Natural killer cell treated with Interleukin-12 subunit alpha and Interleukin-12 subunit beta and Interleukin-15 and Interleukin-18, amount 100 ng/mL, for 72 hours (primary cell): ENCODE results near the gene TM4SF1. TPM values are rescaled to one million over a fixed set of nuclear protein-coding genes. Genes with fewer than 3 reads are reported as not detected.

ENCODE experiments used
- ATAC-seq, 2 donors: fragments of 150-1000 bp; cut with Tn5 transposase in 1 of 2; sonication (Bioruptor Pico), chemical (Tn5 transposase) in 1 of 2; 2 replicates each; pipeline ENCODE4 v1.10.0; 2021
- DNase-seq: peaks from one replicate; pipeline ENCODE4 v3.0.0; 2022; ENCODE audit warnings: low spot score
- H3K27ac Mint-ChIP-seq, 2 donors: 1 replicate in 1 of 2; 2 replicates in 1 of 2; pipeline ENCODE4 v1.8.0; 2022; ENCODE audit warnings: mixed read lengths in 2 of 2, mild to moderate bottlenecking in 1 of 2, moderate library complexity in 1 of 2
- H3K27me3 Mint-ChIP-seq, 2 donors: 1 replicate in 1 of 2; 2 replicates in 1 of 2; pipeline ENCODE4 v1.8.0; 2022; ENCODE audit warnings: mixed read lengths in 2 of 2
- H3K36me3 Mint-ChIP-seq: one replicate; pipeline ENCODE4 v1.8.0; 2022; ENCODE audit warnings: mixed read lengths
- H3K4me1 Mint-ChIP-seq, 2 donors: 1 replicate in 1 of 2; 2 replicates in 1 of 2; pipeline ENCODE4 v1.8.0; 2022; ENCODE audit warnings: low read depth in 2 of 2, mixed read lengths in 2 of 2, mild to moderate bottlenecking in 1 of 2
- H3K4me3 Mint-ChIP-seq: one replicate; pipeline ENCODE4 v1.8.0; 2022; ENCODE audit warnings: mixed read lengths
- H3K9me3 Mint-ChIP-seq: 2 replicates; pipeline ENCODE4 v1.8.0; 2022; ENCODE audit warnings: mixed read lengths
- total RNA-seq, 2 donors: library from RNA; stranded (reverse); gene quantifications; one replicate each; pipeline ENCODE4 v1.2.3, GENCODE V29; 2022

TM4SF1 gene
- total RNA-seq, 2 donors from 2014 or later, result not detected

GRCh38 chr3:149376718-149377407 lies 586 bp downstream of the TM4SF1 start:
- ATAC-seq (no peak), DNase-seq (no peak)
- H3K27me3 Mint-ChIP-seq, result peaks cover 6 to 24% of the 10 kb centered on the region in 2 donors
- no peaks in the 10 kb centered on the region for H3K36me3 Mint-ChIP-seq
- no peaks in the 10 kb centered on the region for H3K9me3 Mint-ChIP-seq
- no peak overlapping the region for H3K27ac Mint-ChIP-seq
- H3K4me1 Mint-ChIP-seq, result peaks cover 10 to 13% of the 10 kb centered on the region in 2 donors
- H3K4me3 Mint-ChIP-seq, result no peak overlapping the region

GRCh38 chr3:149375501-149376196 lies 1.8 kb downstream of the TM4SF1 start:
- no peaks in the 10 kb centered on the region for H3K9me3 Mint-ChIP-seq
- ATAC-seq (no peak), DNase-seq (no peak)
- H3K27me3 Mint-ChIP-seq, result peaks cover 11 to 32% of the 10 kb centered on the region in 2 donors
- H3K4me3 Mint-ChIP-seq, result no peak overlapping the region
- H3K36me3 Mint-ChIP-seq, result no peaks in the 10 kb centered on the region
- no peak overlapping the region for H3K27ac Mint-ChIP-seq
- peaks cover 15 to 16% of the 10 kb centered on the region in 2 donors for H3K4me1 Mint-ChIP-seq

- DNase-seq, result no peak
- ATAC-seq, result no peak
- no peaks in the 10 kb centered on the region for H3K9me3 Mint-ChIP-seq
- no peaks in the 10 kb centered on the region for H3K36me3 Mint-ChIP-seq
- no peak overlapping the region for H3K4me3 Mint-ChIP-seq
- H3K27ac Mint-ChIP-seq, result no peak overlapping the region
- H3K4me1 Mint-ChIP-seq, result peaks cover 15 to 16% of the 10 kb centered on the region in 2 donors
- H3K27me3 Mint-ChIP-seq, result peaks cover 11 to 37% of the 10 kb centered on the region in 2 donors
These were observed 2.5 kb downstream of the TM4SF1 start for GRCh38 chr3:149374793-149375500.

GRCh38 chr3:149374391-149374790 lies 3.1 kb downstream of the TM4SF1 start:
- Mint-ChIP-seq H3K36me3 (no peaks in the 10 kb centered on the region), H3K9me3 (no peaks in the 10 kb centered on the region), H3K27me3 (peaks cover 11 to 39% of the 10 kb centered on the region in 2 donors), H3K4me1 (peaks cover 15 to 16% of the 10 kb centered on the region in 2 donors), H3K4me3 (no peak overlapping the region), H3K27ac (no peak overlapping the region)
- ATAC-seq (no peak), DNase-seq (no peak)

GRCh38 chr3:149373235-149374125 lies 4.0 kb downstream of the TM4SF1 start:
- H3K27ac Mint-ChIP-seq, result peak overlapping the region in 1 of 2 donors; percentile 79
- DNase-seq (no peak), ATAC-seq (peak in 1 of 2 donors; percentile 69)
- H3K27me3 Mint-ChIP-seq, result peaks cover 11 to 40% of the 10 kb centered on the region in 2 donors
- H3K4me3 Mint-ChIP-seq, result no peak overlapping the region
- no peaks in the 10 kb centered on the region for H3K36me3 Mint-ChIP-seq
- H3K4me1 Mint-ChIP-seq, result peaks cover 15 to 16% of the 10 kb centered on the region in 2 donors
- no peaks in the 10 kb centered on the region for H3K9me3 Mint-ChIP-seq

- Mint-ChIP-seq H3K9me3 (no peaks in the 10 kb centered on the region), H3K4me3 (no peak overlapping the region), H3K4me1 (peaks cover 5 to 7% of the 10 kb centered on the region in 2 donors), H3K36me3 (no peaks in the 10 kb centered on the region), H3K27me3 (peaks cover 10 to 42% of the 10 kb centered on the region in 2 donors), H3K27ac (no peak overlapping the region)
- ATAC-seq (no peak), DNase-seq (no peak)
These were observed 5.7 kb downstream of the TM4SF1 start for GRCh38 chr3:149371723-149372114.

- Mint-ChIP-seq H3K4me3 (no peak overlapping the region), H3K4me1 (peaks cover 5 to 6% of the 10 kb centered on the region in 2 donors)
- peak in 1 of 2 donors; percentile 62 for ATAC-seq
These were observed 6.3 kb downstream of the TM4SF1 start for GRCh38 chr3:149371001-149371722.

GRCh38 chr3:149369991-149370866 lies 7.2 kb downstream of the TM4SF1 start:
- H3K4me1 Mint-ChIP-seq, result peaks cover 5 to 6% of the 10 kb centered on the region in 2 donors

More at GRCh38 chr3:149371001-149371722, 6.3 kb downstream of the TM4SF1 start:
- no peaks in the 10 kb centered on the region for H3K36me3 Mint-ChIP-seq
- H3K9me3 Mint-ChIP-seq, result no peaks in the 10 kb centered on the region
- no peak overlapping the region for H3K27ac Mint-ChIP-seq
- DNase-seq, result no peak
- peaks cover 9 to 41% of the 10 kb centered on the region in 2 donors for H3K27me3 Mint-ChIP-seq

GRCh38 chr3:149368674-149369497 lies 8.6 kb downstream of the TM4SF1 start:
- H3K9me3 Mint-ChIP-seq, result no peaks in the 10 kb centered on the region
- no peaks in the 10 kb centered on the region for H3K36me3 Mint-ChIP-seq
- no peak overlapping the region for H3K27ac Mint-ChIP-seq
- H3K27me3 Mint-ChIP-seq, result peaks cover 12 to 34% of the 10 kb centered on the region in 2 donors
- ATAC-seq, result no peak
- no peak overlapping the region for H3K4me3 Mint-ChIP-seq
- H3K4me1 Mint-ChIP-seq, result peaks cover 5 to 6% of the 10 kb centered on the region in 2 donors
- no peak for DNase-seq

More at GRCh38 chr3:149369991-149370866, 7.2 kb downstream of the TM4SF1 start:
- peaks cover 10 to 40% of the 10 kb centered on the region in 2 donors for H3K27me3 Mint-ChIP-seq
- DNase-seq (no peak), ATAC-seq (no peak)
- H3K4me3 Mint-ChIP-seq, result no peak overlapping the region
- no peaks in the 10 kb centered on the region for H3K9me3 Mint-ChIP-seq
- no peaks in the 10 kb centered on the region for H3K36me3 Mint-ChIP-seq
- no peak overlapping the region for H3K27ac Mint-ChIP-seq

GRCh38 chr3:149368201-149368673 lies 9.2 kb downstream of the TM4SF1 start:
- Mint-ChIP-seq H3K27me3 (peaks cover 12 to 36% of the 10 kb centered on the region in 2 donors), H3K9me3 (no peaks in the 10 kb centered on the region), H3K27ac (no peak overlapping the region), H3K4me1 (peaks cover 3 to 5% of the 10 kb centered on the region in 2 donors), H3K36me3 (no peaks in the 10 kb centered on the region), H3K4me3 (no peak overlapping the region)
- DNase-seq (no peak), ATAC-seq (no peak)
